ENCODE results near the gene TFG.

The TFG gene

DNA sequence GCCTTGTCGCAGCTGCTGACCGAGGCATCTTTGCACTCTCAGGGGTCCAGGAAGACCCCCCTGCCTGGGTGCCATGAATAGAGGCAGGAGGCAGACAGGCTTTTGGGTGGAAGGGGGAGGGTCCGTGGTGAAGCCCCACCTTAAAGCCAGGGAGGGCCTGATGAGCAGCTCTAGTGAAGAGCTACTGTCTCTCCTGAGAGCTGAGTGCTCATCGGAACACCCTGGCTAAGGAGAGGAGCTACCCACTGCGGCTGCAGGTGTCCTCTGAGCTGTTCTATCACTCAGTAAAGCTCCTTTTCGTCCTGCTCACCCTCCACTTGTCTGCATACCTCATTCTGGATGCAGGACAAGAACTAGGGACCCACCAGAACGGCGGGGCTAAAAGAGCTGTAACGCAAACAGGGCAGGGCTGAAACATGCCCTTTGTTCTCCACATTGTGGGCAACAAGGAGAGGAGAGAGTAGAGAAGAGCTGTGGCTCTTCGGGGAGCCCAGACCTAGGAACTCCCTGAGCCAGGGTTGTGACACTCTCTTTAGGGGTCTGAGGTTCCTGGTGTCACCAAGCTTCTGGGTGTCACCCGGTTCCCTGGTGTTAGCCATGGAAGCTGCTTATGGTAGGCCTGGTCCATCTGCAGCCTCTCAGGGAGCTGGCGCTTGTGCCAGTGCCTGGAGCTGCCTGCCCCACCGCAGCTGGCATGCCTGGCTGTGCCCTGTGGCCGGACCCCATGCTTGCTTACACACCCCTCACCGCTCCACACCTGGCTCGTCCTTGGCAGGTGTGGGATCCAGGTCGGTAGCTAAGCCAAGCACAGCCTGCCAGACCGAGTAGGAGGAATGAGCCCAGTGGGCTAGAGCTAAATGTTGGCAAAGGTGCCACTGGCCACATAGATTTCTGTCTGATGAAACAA lies 26.2 kb upstream of the TFG start:
- TF ChIP-seq, protein P1, sequence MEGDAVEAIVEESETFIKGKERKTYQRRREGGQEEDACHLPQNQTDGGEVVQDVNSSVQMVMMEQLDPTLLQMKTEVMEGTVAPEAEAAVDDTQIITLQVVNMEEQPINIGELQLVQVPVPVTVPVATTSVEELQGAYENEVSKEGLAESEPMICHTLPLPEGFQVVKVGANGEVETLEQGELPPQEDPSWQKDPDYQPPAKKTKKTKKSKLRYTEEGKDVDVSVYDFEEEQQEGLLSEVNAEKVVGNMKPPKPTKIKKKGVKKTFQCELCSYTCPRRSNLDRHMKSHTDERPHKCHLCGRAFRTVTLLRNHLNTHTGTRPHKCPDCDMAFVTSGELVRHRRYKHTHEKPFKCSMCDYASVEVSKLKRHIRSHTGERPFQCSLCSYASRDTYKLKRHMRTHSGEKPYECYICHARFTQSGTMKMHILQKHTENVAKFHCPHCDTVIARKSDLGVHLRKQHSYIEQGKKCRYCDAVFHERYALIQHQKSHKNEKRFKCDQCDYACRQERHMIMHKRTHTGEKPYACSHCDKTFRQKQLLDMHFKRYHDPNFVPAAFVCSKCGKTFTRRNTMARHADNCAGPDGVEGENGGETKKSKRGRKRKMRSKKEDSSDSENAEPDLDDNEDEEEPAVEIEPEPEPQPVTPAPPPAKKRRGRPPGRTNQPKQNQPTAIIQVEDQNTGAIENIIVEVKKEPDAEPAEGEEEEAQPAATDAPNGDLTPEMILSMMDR (IDR thresholded peaks at IDR 0.05; ENCODE audit: insufficient read depth, missing control alignments) = no peak

DNA sequence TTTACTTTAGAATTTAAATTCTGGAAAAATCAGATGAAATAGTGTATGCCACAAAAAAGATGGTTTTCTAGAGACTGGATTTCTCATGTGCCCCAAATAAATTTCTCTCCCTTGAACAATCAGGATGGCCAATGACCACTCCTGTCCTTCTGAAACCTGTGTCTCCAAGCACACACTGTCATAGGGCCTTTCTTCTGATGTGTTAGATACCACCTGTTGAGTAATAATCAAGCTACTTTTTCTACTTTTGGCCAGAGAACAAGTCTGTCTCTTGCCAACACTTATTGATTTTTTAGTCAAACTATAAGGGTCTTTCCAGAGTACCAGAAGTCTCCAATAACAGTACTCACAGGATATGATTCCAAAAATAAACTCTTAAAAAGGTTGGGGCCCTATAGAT lies 16.1 kb upstream of the TFG start:
- TF ChIP-seq, protein P1 (IDR thresholded peaks at IDR 0.05; ENCODE audit: insufficient read depth, missing control alignments) = no peak
- no peak for DNase-seq (ENCODE audit: insufficient read length, low spot score)
- FAIRE-seq = no peak

More for the DNA sequence above, 26.2 kb upstream of the TFG start:
- FAIRE-seq (no peak), DNase-seq (ENCODE audit: insufficient read length, low spot score) (no peak)

DNA sequence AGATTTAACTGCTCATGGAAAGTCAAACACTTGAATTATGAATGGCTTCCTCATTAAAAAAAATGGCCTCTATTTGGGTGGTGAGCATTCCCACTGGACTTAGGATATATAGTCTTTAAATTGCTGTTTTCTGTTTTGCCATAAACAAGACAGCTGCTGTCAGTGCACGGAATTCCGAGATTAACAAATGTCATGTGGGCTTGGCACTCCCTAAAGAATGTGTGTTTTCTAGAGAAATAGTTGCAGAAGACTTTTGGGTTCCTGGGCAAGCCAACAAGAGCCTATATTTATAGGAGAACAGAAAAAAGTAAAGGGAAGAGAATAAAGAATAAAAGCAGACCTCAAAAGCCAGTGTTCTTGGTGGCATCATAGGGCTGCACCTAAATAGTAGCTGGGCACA lies 13.6 kb upstream of the TFG start:
- no peak for DNase-seq (ENCODE audit: insufficient read length, low spot score)
- TF ChIP-seq, protein P1 (IDR thresholded peaks at IDR 0.05; ENCODE audit: insufficient read depth, missing control alignments) = no peak
- FAIRE-seq = no peak

DNA sequence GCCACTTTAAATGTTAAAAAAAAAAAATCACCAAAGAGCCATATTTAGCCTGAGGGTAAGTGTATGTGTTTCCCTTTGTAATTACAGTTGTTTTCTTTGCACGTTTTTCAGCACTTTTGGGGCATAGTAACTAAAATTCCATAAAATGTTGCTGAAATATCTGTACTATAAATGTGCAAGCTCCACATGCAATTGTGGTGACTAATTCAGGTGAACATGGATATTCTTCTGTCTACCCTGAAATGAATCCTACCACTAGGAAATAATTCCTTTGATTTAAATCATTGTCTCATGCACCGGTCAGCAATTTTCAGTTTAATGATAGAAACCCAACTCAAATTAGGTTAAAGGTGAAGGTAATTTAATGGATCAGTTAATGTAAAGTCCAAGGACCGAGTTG lies 13.1 kb upstream of the TFG start:
- FAIRE-seq = no peak
- TF ChIP-seq, protein P1 (IDR thresholded peaks at IDR 0.05; ENCODE audit: insufficient read depth, missing control alignments) = no peak
- DNase-seq (ENCODE audit: insufficient read length, low spot score) = no peak

DNA sequence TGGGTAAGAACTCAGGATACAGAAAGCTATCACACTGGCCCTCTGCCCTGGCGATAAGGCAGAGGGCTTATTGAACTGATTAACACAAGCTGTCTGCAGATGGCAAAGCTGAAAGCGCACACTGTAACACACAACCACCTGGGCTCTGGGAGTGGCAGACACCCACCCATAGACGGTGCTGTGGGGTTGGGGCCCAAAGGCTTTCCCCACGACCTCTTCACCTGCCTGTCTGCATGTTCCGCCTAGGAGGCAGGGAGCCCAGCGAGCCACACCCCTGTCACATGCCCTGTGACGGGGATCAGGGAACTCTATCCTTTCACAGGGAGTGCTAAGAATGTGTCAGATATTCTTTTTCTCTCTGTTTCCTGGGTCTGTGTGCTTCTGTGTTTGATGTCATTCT lies 12.1 kb upstream of the TFG start:
- DNase-seq (ENCODE audit: insufficient read length, low spot score) (no peak), FAIRE-seq (no peak)
- TF ChIP-seq, protein P1 (IDR thresholded peaks at IDR 0.05; ENCODE audit: insufficient read depth, missing control alignments) = no peak

DNA sequence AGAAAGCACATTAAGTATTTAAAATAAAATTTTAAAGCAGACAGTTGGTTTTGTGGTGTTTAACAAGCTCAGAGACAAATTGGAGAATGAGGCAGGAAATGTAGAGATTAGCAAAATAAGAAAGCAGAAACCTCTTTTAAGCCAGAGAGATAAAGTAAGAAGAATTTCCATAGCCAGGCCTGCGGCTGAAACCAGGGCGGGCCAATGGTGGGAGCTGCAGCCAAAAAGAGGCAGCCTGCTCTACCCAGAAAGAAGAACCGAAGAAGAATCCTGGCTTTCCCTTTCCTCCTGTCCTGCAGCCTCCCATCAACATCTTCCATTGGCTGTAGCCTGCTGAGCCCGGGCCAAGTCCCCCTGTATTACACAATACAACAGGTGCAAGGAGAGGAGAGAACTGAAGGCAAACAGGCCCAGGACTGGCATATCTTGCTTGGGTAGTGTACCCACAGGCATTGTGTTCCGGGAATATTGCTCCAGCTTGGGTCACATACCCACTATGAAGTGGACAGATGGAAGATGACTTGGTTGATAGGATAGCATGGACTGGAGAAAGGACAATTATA lies 11.5 kb upstream of the TFG start:
- FAIRE-seq = no peak
- TF ChIP-seq, protein P1 (IDR thresholded peaks at IDR 0.05; ENCODE audit: insufficient read depth, missing control alignments) = no peak
- no peak for DNase-seq (ENCODE audit: insufficient read length, low spot score)

DNA sequence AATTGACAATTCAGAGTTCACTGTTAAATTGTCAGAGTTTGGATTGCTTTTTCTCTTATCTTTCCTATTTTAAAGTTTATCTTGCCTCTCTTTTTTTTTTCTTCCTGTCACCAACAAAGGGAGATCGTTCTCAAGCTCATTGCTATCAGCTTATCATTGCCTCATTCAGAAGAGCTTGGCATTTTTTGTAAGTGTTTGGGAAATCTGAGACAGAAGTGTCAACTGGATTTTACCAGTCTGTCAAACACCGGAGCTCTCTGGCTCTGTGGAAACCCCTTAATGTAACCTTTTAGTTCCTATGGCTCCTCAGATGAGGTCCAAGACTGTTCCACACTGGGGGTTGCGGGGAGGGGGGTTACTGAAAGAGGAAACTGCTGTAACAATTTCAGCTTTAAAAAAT lies 10.6 kb upstream of the TFG start:
- FAIRE-seq = no peak
- no peak for DNase-seq (ENCODE audit: insufficient read length, low spot score)
- TF ChIP-seq, protein P1 (IDR thresholded peaks at IDR 0.05; ENCODE audit: insufficient read depth, missing control alignments) = no peak

All from D721Med (cell line).